ENCODE data around the gene SCCPDH.
"Not testable (repeated sequence)": the region's sequence is repeated elsewhere in the genome, so short reads cannot be mapped to it uniquely, and the experiment has no call there.

SCCPDH gene, protein sequence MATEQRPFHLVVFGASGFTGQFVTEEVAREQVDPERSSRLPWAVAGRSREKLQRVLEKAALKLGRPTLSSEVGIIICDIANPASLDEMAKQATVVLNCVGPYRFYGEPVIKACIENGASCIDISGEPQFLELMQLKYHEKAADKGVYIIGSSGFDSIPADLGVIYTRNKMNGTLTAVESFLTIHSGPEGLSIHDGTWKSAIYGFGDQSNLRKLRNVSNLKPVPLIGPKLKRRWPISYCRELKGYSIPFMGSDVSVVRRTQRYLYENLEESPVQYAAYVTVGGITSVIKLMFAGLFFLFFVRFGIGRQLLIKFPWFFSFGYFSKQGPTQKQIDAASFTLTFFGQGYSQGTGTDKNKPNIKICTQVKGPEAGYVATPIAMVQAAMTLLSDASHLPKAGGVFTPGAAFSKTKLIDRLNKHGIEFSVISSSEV

GRCh38 chr1:246724016-246724730 lies at the start of gene SCCPDH:
SCCPDH (plus strand) TSS chr1:246724409; CDS start chr1:246724423, 14 bp downstream.
- FAIRE-seq: peak; percentile 64
- DNase-seq (ENCODE audit: insufficient read length, low spot score): peak; percentile 95

DNA sequence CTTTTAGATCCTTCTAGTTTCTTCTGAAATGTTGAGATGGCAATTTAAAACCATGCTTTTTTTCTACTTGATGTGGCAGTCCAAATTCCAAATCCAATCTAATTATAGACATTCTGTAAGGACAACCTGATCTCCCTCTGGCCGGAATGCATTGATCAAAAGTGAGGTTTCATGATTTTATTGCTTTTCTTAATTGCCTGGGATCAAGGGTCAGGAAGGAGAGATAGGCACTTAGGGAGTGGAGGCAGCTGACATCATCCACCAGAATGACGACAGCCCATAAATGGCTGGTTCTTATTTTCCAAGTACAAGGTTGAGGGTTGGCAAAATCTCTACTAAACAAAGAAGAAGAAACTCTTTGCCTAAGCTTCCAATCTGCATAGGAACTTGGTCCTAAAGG lies 46.4 kb upstream of the SCCPDH start:
- FAIRE-seq (no peak), DNase-seq (ENCODE audit: insufficient read length, low spot score) (no peak)

DNA sequence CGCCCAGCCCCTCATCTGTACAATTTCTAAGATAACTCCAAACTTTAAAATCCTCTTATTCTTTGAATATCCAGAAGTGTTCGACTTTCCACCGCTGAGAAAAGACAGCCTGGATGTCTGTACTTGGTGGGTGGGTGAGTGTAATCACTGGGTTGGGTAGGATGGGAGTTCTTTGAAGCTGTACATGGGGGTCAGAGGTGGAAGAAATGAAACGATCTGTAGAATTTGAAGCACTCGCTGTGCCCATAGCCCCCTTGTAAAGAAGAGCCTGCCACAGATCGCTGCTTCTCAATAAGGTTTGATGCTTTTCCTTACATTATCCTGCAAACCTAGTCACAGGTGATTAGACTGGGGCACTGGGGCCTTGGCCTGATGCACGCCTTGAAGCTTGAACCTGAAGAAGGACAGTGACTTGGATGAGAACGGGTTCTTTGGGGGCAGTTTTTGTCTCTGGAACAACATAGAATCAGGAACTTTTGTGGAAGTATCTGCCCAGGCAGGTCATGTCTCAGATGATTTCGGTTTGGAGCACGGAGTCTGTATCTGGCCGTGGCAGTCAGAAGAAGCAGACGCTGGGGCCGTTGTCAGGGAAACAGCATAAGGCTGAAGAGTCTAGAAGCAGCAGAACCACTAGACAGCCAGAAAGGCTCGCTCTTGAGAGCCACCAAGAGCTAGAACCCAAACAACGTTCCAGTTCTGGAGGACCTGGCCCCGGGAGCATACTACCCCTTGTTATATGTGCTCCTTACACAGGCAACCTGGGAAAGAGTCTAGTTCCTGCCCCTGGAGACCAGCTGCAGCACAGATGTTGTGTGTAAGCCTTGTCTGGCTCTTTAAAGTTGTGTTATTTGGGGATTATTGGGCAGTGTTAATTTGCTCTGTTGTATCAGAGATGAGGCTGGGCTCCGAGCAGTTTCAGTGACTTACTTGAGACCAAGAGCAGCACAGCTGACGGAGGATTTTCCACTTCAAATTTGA lies 45.1 kb upstream of the SCCPDH start:
- DNase-seq (ENCODE audit: insufficient read length, low spot score) (no peak), FAIRE-seq (no peak)

DNA sequence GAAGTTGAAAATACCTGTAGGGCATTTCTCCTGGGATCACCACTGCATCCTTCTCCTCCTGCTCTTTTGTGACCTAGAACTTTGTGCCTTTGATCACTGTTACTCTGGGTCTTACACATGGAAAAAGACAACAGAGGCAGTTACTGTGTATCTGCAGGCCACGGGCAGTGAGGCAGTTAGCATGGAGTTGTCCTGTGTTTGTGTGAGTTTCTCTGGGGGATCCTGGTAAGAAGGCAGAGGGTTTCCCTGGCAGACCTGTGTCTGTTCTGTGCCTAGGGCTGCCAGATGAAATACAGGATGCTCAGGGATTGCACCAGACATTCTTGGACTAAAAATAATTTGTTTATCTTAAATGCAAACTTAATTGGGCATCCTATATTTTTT lies 44.4 kb upstream of the SCCPDH start:
- no peak for FAIRE-seq
- no peak for DNase-seq (ENCODE audit: insufficient read length, low spot score)

DNA sequence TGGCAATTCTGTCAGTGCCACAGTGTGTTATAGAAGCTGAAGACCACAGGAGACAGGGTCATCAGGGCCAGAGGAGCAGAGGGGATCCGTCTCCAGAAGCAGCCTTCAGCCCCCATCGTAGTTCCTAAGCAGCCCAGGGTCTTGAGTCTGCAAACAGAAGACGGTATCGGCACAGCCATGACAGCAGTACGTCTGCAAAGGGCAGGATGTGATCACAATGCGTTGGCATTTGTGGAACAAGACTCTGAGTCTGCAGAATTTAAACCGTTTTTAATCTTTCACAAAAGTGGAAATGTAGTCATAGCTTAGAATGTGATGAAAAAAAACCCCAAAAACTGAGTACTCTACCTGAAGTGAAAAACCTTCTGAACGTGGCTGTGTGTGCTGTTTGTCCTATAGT lies 44.0 kb upstream of the SCCPDH start:
- no peak for FAIRE-seq
- no peak for DNase-seq (ENCODE audit: insufficient read length, low spot score)

DNA sequence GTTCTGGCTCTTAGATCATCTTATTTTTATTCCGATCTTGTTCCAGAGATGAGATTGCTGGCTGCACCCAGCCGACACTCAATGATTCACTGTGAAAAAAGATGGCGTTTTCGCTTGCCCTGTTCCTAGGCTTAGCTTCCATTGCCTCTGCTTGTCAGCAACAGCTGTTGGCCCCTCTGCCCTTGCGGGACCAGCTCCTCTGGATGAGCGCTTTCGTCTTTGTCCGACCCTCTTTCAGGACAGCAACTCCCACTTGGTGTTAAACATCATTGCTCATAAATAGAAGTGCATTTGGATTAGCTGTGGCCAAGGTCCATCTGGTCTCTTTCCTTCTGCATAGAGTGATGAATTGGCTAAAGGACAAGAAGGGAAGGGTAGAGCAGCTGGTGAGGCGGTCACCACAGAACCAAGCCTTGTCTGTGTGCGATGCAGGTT lies 43.5 kb upstream of the SCCPDH start:
- no peak for FAIRE-seq
- DNase-seq (ENCODE audit: insufficient read length, low spot score): no peak

GRCh38 chr1:246681900-246682895 lies 42.0 kb upstream of the SCCPDH start:
- FAIRE-seq: no peak

GRCh38 chr1:246683521-246683920 lies 40.7 kb upstream of the SCCPDH start:
- no peak for DNase-seq (ENCODE audit: insufficient read length, low spot score)
- FAIRE-seq: no peak

More at GRCh38 chr1:246681900-246682895, 42.0 kb upstream of the SCCPDH start:
- DNase-seq (ENCODE audit: insufficient read length, low spot score): no peak

GRCh38 chr1:246687002-246687401 lies 37.2 kb upstream of the SCCPDH start:
- DNase-seq (ENCODE audit: insufficient read length, low spot score): no peak
- FAIRE-seq: no peak

- FAIRE-seq: no peak
- peak; percentile 93 for DNase-seq (ENCODE audit: insufficient read length, low spot score)
Measured at GRCh38 chr1:246689409-246690008, 34.7 kb upstream of the SCCPDH start.

DNA sequence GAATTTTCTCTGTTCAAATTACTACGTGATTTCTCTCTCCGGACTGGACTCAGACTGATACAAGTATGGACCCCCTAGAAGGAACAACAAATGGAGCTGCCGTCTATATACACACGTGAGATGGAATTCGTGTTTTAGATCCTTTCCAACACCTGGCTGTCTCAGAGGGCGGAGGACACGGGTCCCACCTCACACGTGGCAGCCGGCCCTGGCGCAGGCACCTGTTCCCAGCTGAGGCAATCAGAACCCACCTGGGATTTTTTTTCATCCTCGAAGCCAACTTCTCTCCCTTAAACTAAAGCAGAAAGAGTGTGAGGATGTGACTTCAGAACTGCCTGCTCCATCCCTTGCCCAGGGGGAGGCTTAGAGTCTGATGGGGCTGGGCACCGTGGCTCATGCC lies 34.1 kb upstream of the SCCPDH start:
- DNase-seq (ENCODE audit: insufficient read length, low spot score) (no peak), FAIRE-seq (no peak)

- FAIRE-seq (no peak), DNase-seq (ENCODE audit: insufficient read length, low spot score) (no peak)
Measured at GRCh38 chr1:246691622-246692495, 32.4 kb upstream of the SCCPDH start.

DNA sequence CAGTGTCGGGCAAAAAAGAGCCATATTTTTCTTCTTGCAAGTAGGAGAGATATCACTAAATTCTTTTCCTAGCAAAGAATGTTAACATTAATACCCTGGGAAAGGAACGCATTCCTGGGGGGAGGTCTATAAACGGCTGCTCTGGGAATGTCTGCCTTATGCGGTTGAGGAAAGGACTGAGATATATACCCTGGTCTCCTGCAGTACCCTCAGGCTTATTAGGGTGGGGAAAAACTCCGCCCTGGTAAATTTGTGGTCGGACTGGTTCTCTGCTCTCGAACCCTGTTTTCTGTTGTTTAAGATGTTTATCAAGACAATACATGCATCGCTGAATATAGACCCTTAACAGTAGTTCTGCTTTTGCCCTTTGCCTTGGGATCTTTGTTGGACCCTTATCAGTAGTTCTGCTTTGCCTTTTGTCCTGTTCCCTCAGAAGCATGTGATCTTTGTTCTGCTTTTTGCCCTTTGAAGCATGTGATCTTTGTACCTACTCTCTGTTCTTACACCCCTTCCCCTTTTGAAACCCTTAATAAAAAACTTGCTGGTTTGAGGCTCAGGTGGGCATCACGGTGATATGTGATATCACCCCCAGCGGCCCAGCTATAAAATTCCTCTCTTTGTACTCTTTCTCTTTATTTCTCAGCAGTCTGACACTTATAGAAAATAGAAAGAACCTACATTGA lies 29.9 kb upstream of the SCCPDH start:
- DNase-seq (ENCODE audit: insufficient read length, low spot score): not testable (repeated sequence)

DNA sequence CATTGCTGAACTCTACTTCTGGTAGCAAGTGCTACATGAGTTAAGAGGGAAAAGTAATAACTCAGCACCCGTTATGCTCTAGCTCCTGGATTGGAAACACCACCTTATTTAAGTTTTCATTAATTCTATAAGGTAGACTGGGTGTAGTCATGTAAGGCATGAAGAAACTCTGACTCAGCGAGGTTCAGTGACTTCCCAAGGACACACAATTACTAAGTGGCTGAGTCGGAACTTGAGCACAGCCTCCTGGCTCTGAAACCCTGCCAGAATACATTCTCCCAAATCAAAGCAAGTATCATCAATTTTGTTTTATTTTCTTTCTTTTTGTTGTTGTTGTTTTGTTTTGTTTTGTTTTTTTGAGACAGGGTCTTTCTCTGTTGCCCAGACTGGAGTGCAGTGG lies 29.1 kb upstream of the SCCPDH start:
- no peak for DNase-seq (ENCODE audit: insufficient read length, low spot score)
- no peak for FAIRE-seq

More for the DNA sequence above, 29.9 kb upstream of the SCCPDH start:
- FAIRE-seq: not testable (repeated sequence)

DNA sequence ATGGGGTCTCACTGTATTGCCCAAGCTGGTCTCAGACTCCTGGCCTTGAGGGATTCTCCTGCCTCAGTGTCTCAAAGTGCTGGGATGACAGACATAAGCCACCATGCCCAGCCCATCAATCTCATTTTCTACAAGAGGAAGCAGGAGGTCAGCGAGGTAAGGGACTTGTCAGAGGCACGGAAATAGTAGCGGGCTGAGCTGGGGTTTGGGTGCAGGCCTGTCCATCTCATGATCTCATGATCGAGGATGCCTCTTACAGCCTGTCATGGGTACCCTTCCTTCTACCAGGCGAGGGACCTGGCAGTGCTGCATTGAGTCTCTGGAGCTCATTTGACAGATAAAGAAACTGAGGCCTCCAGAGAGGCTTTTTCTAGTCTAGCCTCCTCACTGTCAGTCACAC lies 28.5 kb upstream of the SCCPDH start:
- DNase-seq (ENCODE audit: insufficient read length, low spot score) (no peak), FAIRE-seq (no peak)

DNA sequence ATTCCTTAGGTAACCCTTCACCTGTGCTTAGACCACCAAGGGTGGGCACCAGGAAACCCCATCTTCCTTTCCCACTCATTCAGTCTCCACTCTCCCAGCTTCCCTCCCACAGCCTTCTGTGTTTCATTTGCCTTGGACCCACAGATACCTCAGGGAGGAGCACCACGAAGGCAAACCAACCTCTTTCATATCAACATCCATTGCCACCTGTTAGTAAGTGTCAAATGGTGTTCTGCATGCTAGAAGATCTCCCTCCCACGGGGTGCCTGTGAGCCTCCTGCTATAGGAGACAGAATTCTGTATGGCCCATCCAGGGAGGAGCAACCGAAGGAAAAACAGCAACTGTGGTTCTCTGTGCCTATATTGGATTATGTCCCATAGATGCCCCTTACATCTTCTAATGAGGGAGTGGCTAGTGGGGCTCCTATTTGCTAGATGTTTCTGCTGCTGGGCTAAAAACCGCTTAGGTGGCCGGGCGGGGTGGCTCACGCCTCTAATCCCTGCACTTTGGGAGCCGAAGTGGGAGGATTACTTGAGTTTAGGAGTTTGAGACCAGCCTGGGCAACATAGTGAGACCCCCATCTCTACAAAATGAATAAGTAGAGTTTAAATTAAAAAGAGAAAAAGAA lies 25.6 kb upstream of the SCCPDH start:
- DNase-seq (ENCODE audit: insufficient read length, low spot score) (no peak), FAIRE-seq (no peak)

GRCh38 chr1:246699095-246699735 lies 25.0 kb upstream of the SCCPDH start:
- peak; percentile 72 for FAIRE-seq
- DNase-seq (ENCODE audit: insufficient read length, low spot score): peak; percentile 88

Data from HTR-8/SVneo (cell line).